Measurements from ENCODE around the gene TGFB3. TPM values are rescaled to one million over a fixed set of nuclear protein-coding genes. Genes with fewer than 3 reads are reported as not detected.

Gene TGFB3
- total RNA-seq, 2 donors from 2014 or later: 6.1 to 6.8 TPM

DNA sequence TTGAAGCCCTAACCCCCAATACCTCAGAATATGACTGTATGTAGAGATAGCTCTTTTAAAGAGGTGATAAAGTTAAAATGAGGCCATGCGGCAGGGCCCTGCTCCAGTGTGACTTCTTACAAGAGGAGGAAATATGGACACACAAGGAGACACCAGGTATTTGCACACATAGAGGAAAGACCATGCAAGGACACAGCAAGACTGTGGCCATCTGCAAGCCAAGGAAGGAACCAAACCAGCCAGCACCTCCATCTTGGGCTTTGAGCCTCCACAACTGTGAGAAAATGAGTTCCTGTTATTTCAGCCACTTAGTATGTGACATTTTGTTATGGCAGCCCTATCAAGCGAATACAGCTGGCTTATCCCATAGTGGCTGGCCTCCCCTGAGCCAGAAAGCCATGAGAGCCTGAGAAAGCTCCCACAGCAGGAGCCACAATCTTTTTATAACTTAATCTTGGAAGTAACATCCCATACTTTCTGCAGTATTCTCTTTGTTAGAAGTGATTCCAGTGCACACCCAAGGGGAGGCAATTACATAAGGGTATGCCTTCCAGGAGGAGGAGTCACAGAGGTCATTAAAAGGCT, 48.0 kb downstream of the TGFB3 start:
- peaks cover 2% of the 10 kb centered on the region for H3K36me3 Mint-ChIP-seq (ENCODE audit: low read depth)
- H3K36me3 ChIP-seq (ENCODE audit: control insufficient read depth, insufficient read depth, low read length): no peaks in the 10 kb centered on the region
- no peak overlapping the region for H3K27ac Mint-ChIP-seq
- H3K4me3 ChIP-seq (ENCODE audit: low read length): no peak overlapping the region
- H3K27me3 ChIP-seq (ENCODE audit: control insufficient read depth, insufficient read depth, low read length, poor library complexity, severe bottlenecking): no peaks in the 10 kb centered on the region
- WGBS, 2 experiments (ENCODE audit: insufficient coverage in 1 of 2, insufficient read length in 1 of 2): 99 to 100% methylated on average over 2 of the region's 2 CpGs
- no peaks in the 10 kb centered on the region for H3K4me1 ChIP-seq (ENCODE audit: control insufficient read depth, insufficient read depth, low read length)
- no peak overlapping the region for H3K9ac ChIP-seq (ENCODE audit: extremely low read depth, low read length, poor library complexity, severe bottlenecking)
- H3K9me3 Mint-ChIP-seq: no peaks in the 10 kb centered on the region
- H3K9me3 ChIP-seq (ENCODE audit: control insufficient read depth, low read length): no peaks in the 10 kb centered on the region
- no peak for DNase-seq
- H3K27ac ChIP-seq (ENCODE audit: low read depth, low read length): no peak overlapping the region
- no peaks in the 10 kb centered on the region for H3K27me3 Mint-ChIP-seq (ENCODE audit: insufficient read depth)
- H3K4me3 Mint-ChIP-seq: no peak overlapping the region
- H3K4me1 Mint-ChIP-seq: peaks cover 5% of the 10 kb centered on the region
- no peak for TF ChIP-seq CTCF (conservative IDR thresholded peaks at IDR 0.05)

- peaks cover 9% of the 10 kb centered on the region for H3K4me1 Mint-ChIP-seq
- Histone ChIP-seq H3K9me3 (ENCODE audit: control insufficient read depth, low read length) (no peaks in the 10 kb centered on the region), H3K27me3 (ENCODE audit: control insufficient read depth, insufficient read depth, low read length, poor library complexity, severe bottlenecking) (no peaks in the 10 kb centered on the region), H3K27ac (ENCODE audit: low read depth, low read length) (no peak overlapping the region), H3K36me3 (ENCODE audit: control insufficient read depth, insufficient read depth, low read length) (no peaks in the 10 kb centered on the region), H3K4me3 (ENCODE audit: low read length) (no peak overlapping the region), H3K4me1 (ENCODE audit: control insufficient read depth, insufficient read depth, low read length) (no peaks in the 10 kb centered on the region), H3K9ac (ENCODE audit: extremely low read depth, low read length, poor library complexity, severe bottlenecking) (no peak overlapping the region)
- H3K9me3 Mint-ChIP-seq: peaks cover 13% of the 10 kb centered on the region
- DNase-seq: no peak
- no peak overlapping the region for H3K4me3 Mint-ChIP-seq
- no peak overlapping the region for H3K27ac Mint-ChIP-seq
- no peak for TF ChIP-seq CTCF (conservative IDR thresholded peaks at IDR 0.05)
- 92 to 100% methylated on average over 2 to 5 of the region's 5 CpGs for WGBS, 2 experiments (ENCODE audit: insufficient coverage in 1 of 2, insufficient read length in 1 of 2)
- no peaks in the 10 kb centered on the region for H3K27me3 Mint-ChIP-seq (ENCODE audit: insufficient read depth)
- peaks cover 12% of the 10 kb centered on the region for H3K36me3 Mint-ChIP-seq (ENCODE audit: low read depth)
Measured at GRCh38 chr14:75928690-75929181, 53.1 kb downstream of the TGFB3 start.

DNA sequence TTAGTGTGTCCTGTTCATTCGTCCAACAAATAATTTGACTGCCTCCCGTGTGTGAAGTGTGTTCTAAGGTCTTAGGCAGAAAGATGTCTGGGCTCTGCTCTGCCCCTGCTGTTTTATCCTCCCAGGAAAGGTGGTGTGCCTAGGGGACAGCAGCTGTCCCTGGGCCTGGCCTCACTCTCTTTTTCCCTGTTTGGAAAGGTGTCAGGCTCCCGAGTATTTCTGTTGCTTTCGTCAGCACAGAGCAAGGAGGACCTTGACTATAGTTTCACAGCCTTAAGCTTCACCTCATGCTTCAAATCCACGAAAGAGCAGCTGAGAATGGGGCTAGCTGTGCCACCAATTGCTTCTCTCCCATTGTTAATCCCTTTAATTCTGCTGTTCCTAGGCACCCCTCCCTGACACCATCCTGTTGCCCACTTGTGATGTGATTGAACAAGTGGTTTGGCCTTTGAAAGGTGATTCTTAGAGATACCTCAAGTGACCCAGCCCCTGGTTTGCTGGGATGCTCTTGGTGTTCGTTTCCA, 54.2 kb downstream of the TGFB3 start:
- no peak overlapping the region for H3K4me3 ChIP-seq (ENCODE audit: low read length)
- H3K9me3 ChIP-seq (ENCODE audit: control insufficient read depth, low read length): no peaks in the 10 kb centered on the region
- H3K27me3 Mint-ChIP-seq (ENCODE audit: insufficient read depth): no peaks in the 10 kb centered on the region
- peaks cover 12% of the 10 kb centered on the region for H3K36me3 Mint-ChIP-seq (ENCODE audit: low read depth)
- no peak for TF ChIP-seq CTCF (conservative IDR thresholded peaks at IDR 0.05)
- H3K27ac Mint-ChIP-seq: no peak overlapping the region
- DNase-seq: no peak
- peaks cover 18% of the 10 kb centered on the region for H3K4me1 Mint-ChIP-seq
- no peak overlapping the region for H3K4me3 Mint-ChIP-seq
- no peak overlapping the region for H3K9ac ChIP-seq (ENCODE audit: extremely low read depth, low read length, poor library complexity, severe bottlenecking)
- 83 to 95% methylated on average over 5 to 6 of the region's 6 CpGs for WGBS, 2 experiments (ENCODE audit: insufficient coverage in 1 of 2, insufficient read length in 1 of 2)
- no peaks in the 10 kb centered on the region for H3K4me1 ChIP-seq (ENCODE audit: control insufficient read depth, insufficient read depth, low read length)
- H3K27ac ChIP-seq (ENCODE audit: low read depth, low read length): no peak overlapping the region
- no peaks in the 10 kb centered on the region for H3K36me3 ChIP-seq (ENCODE audit: control insufficient read depth, insufficient read depth, low read length)
- H3K27me3 ChIP-seq (ENCODE audit: control insufficient read depth, insufficient read depth, low read length, poor library complexity, severe bottlenecking): no peaks in the 10 kb centered on the region
- peaks cover 13% of the 10 kb centered on the region for H3K9me3 Mint-ChIP-seq

Data from endodermal cell (in vitro differentiated cells).